Posterior vena cava (tissue), 2 donors: ENCODE measurements around the gene DNAH9. TPM values are rescaled to one million over a fixed set of nuclear protein-coding genes. Genes with fewer than 3 reads are reported as not detected.

Experiments used
- DNase-seq: peaks from one replicate; pipeline ENCODE4 v3.0.0-alpha.2; 2020; ENCODE audit warnings: low spot score
- intact Hi-C, 2 donors: fragments of 100-400 bp; cut with DNase I; formaldehyde crosslinking; loops; one replicate each; pipeline versions ENCODE4 v1.14.1 to v1.14.2; 2022 to 2023
- total RNA-seq, 2 donors: library from RNA; stranded (reverse); fragmentation: NEBNext Ultra II Directional; extraction: Animal tissue kit (Norgen Biotek cat#: 25700); gene quantifications; one replicate each; pipeline ENCODE4 v1.2.1, GENCODE V29; 2021
- donor health status: DM: yes; HTN: yes; CAD: no.
- donor health status: DM: yes; HTN: yes; CAD: no.

DNAH9 gene
- total RNA-seq, 2 donors from 2014 or later: 0.14 to 0.46 TPM

- intact Hi-C loops: no loop called here
- DNase-seq: no peak
Measured at GRCh38 chr17:11720816-11721215, 122.5 kb downstream of the DNAH9 start.

GRCh38 chr17:11730747-11731146 lies 132.5 kb downstream of the DNAH9 start:
- intact Hi-C loops: no loop called here
- no peak for DNase-seq

- intact Hi-C loops: no loop called here
- no peak for DNase-seq
Measured at GRCh38 chr17:11736613-11737312, 138.5 kb downstream of the DNAH9 start.

- no peak for DNase-seq
- intact Hi-C loops: no loop called here
Measured at GRCh38 chr17:11737313-11737679, 139.0 kb downstream of the DNAH9 start.

- no peak for DNase-seq
- intact Hi-C loops: no loop called here
Measured at GRCh38 chr17:11738151-11738550, 139.9 kb downstream of the DNAH9 start.

GRCh38 chr17:11739351-11739750 lies 141.1 kb downstream of the DNAH9 start:
- no peak for DNase-seq
- intact Hi-C loops: no loop called here

- DNase-seq: no peak
- intact Hi-C loops: no loop called here
Measured at GRCh38 chr17:11739848-11740247, 141.6 kb downstream of the DNAH9 start.

GRCh38 chr17:11742886-11743285 lies 144.6 kb downstream of the DNAH9 start:
- intact Hi-C loops: no loop called here

GRCh38 chr17:11744696-11745095 lies 146.4 kb downstream of the DNAH9 start:
- intact Hi-C loops: no loop called here
- no peak for DNase-seq

More at GRCh38 chr17:11742886-11743285, 144.6 kb downstream of the DNAH9 start:
- no peak for DNase-seq

GRCh38 chr17:11747441-11747840 lies 149.2 kb downstream of the DNAH9 start:
- intact Hi-C loops: no loop called here
- DNase-seq: no peak

- intact Hi-C loops: no loop called here
- DNase-seq: no peak
Measured at GRCh38 chr17:11757815-11758214, 159.5 kb downstream of the DNAH9 start.

GRCh38 chr17:11768106-11768505 lies 169.8 kb downstream of the DNAH9 start:
- DNase-seq: no peak
- intact Hi-C loops: no loop called here

- intact Hi-C loops: no loop called here
- DNase-seq: no peak
Measured at GRCh38 chr17:11768981-11769380, 170.7 kb downstream of the DNAH9 start.

- DNase-seq: no peak
- intact Hi-C loops: no loop called here
Measured at GRCh38 chr17:11772031-11772430, 173.8 kb downstream of the DNAH9 start.

- intact Hi-C loops: loop anchor here in 1 of 2 donors (5.0 kb wide), 1 partner anchor 562 kb away; no protein-coding TSS in a partner anchor
- no peak for DNase-seq
Measured at GRCh38 chr17:11779892-11780291, 181.6 kb downstream of the DNAH9 start.

GRCh38 chr17:11780621-11781020 lies 182.4 kb downstream of the DNAH9 start:
- DNase-seq: no peak
- intact Hi-C loops: loop anchor here in 1 of 2 donors (5.0 kb wide), 1 partner anchor 562 kb away; no protein-coding TSS in a partner anchor

GRCh38 chr17:11786711-11787438 lies 188.6 kb downstream of the DNAH9 start:
- intact Hi-C loops: no loop called here
- DNase-seq: no peak

GRCh38 chr17:11795906-11796305 lies 197.6 kb downstream of the DNAH9 start:
- intact Hi-C loops: no loop called here
- DNase-seq: no peak

- intact Hi-C loops: no loop called here
- no peak for DNase-seq
Measured at GRCh38 chr17:11797803-11798202, 199.5 kb downstream of the DNAH9 start.

- intact Hi-C loops: no loop called here
- DNase-seq: no peak
Measured at GRCh38 chr17:11803231-11803969, 205.1 kb downstream of the DNAH9 start.
